Fibroblast of skin of left quadriceps (primary cell): ENCODE results near the gene P2RY1.
"Not testable (repeated sequence)": the region's sequence is repeated elsewhere in the genome, so short reads cannot be mapped to it uniquely, and the experiment has no call there.

Experiments used
- DNase-seq, 2 experiments: peaks; one replicate each; pipeline ENCODE4 v3.0.0-alpha.2; 2013; ENCODE audit warnings: low read depth in 2 of 2

Gene P2RY1

GRCh38 chr3:152839511-152839910, 4.6 kb downstream of the P2RY1 start:
- no peak for DNase-seq

DNA sequence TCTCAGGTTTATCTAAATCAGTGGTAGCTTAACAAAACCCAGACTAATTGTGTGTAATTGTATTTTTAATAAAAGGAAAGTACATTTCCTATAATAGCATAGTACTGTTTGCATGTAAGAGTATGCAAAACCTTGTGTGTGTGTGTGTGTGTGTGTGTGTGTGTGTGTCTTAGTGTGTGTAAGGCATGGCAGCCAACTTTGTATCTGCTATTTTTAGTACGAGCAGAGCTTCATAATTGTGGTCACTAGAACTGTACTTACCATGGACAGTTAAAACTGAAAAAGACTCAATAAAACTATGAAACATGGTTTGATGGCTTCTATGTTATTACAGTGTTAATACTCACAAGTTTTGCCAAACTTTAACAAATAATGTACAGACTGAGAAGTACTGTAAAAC, 6.2 kb downstream of the P2RY1 start:
- DNase-seq, result no peak

- no peak for DNase-seq
Measured at GRCh38 chr3:152842413-152842812, 7.5 kb downstream of the P2RY1 start.

DNA sequence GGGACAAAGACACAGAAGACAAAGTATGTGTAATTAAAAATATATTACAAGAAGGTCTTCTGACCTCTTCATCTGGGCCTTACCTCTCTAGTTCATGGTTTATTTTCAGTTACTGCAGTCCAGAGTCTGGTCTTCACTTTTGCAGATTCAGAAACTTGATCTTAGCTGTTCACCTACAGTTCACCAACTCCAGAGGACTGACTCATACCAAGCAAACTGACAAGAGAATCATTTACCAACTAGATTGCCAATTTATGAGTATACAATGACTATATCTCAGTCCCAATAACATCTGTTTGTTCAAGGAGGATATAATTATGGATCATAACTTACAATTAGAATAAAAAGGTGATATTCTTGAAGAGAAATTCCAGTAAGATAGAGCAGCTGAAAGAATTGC, 9.0 kb downstream of the P2RY1 start:
- DNase-seq, result no peak

GRCh38 chr3:152846572-152847202, 11.8 kb downstream of the P2RY1 start:
- DNase-seq, result not testable (repeated sequence)

DNA sequence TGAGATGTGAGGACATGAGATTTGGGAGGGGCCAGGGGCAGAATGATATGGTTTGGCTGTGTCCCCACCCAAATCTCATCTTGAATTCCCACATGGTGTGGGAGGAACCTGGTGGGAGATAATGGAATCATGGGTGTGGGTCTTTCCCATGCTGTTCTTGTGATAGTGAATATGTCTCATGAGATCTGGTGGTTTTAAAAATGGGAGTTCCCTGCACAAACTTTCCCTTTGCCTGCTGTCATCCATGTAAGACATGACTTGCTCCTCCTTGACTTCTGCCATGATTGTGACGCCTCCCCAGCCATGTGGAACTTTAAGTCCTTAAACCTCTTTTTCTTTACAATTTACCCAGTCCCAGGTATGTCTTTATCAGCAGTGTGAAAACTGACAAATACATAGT, 12.7 kb downstream of the P2RY1 start:
- DNase-seq, result not testable (repeated sequence)

DNA sequence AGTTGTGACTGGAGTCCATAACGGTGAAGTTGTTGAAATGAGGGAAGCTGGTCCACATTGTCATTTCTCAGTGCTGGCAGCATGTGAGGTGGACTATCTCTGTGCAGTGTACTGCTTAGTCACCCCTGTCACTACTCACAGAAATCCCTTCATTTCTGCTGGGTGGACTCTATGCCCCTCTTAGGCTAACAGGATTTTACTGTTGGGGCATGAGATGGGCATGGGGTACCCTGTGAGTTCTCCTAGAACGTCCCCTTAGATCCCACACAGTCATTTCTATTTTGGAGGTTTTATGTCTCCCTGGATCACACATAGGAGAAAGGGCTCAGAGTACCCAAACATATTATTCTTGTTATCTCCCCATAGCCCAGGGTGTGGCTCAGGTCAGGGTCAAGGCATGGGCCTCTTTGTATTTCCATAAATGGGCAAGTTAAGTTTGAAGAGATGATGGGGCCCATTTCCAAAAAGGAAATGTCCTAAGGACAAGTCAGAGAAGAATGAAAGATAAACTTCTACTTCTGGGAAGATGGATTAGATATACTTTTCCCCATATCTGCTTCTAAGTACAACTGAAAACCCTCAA, 15.2 kb downstream of the P2RY1 start:
- no peak for DNase-seq

GRCh38 chr3:152853196-152853595, 18.3 kb downstream of the P2RY1 start:
- peak in 1 of 2 experiments; percentile 4 for DNase-seq

GRCh38 chr3:152857082-152857481, 22.2 kb downstream of the P2RY1 start:
- no peak for DNase-seq

GRCh38 chr3:152858170-152858800, 23.4 kb downstream of the P2RY1 start:
- no peak for DNase-seq

DNA sequence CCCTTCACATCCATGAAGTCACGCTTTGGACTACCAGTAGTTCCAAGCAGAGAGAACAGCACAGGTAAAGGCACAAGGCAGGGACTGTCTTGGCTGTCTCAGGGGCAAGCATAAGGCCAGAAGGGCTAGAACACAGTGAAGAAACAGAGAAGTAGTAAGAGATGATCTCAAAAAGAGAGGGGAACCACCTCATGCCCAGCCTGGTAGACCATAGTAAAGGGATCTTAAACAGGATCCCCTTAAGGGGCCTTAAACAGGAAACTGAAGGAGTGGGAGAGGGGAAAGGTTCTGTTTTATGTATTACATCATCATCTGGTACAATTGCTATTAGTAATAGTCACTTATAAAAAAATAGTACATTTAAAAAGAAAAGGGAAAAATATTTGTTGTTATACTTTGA, 25.8 kb downstream of the P2RY1 start:
- no peak for DNase-seq

DNA sequence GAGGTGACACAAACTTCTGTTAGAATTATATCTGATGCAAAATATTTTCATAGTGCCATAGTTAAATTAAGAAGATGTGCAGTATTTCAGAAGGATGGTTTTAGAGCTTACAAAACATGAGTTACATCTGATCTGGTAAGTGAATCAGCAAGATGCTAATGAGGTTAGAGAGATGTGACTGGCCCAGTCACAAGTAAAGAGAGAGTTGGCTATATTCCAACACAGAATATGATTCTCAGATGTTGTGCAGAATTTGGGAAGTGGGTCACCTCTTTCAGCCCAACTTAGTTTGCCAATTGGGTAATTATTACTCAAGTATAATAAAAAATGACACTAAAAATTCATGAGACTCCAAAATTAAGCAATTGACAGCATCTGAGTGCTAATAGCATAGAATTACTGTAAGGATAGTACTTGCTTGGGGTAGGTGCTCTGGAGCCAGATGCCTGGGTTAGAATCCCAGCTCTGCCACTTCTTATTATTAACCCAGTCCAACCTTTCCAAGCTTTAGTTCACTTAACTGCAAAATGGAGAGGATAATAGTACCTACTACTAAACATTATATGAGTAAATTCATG, 30.8 kb downstream of the P2RY1 start:
- DNase-seq, result no peak

DNA sequence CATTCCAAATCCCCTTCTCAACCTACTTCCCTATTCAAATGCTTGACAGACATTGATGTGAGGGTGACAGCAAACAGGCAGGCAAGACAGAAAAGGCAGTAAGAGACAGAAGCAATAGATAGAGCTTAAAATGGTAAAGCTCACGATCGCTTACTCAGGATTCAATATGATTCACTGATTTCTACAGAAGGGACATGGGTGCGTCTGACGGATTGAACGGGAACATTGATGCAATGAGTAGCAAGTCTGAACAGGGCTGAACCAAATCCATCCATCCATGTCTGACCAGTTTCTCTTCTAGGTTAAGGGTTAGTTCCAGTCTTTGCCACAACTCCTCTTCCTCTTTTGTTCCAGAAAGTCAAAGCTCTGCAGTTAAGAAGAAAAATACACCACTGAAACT, 35.1 kb downstream of the P2RY1 start:
- no peak for DNase-seq

GRCh38 chr3:152873314-152873713, 38.4 kb downstream of the P2RY1 start:
- DNase-seq, result not testable (repeated sequence)

DNA sequence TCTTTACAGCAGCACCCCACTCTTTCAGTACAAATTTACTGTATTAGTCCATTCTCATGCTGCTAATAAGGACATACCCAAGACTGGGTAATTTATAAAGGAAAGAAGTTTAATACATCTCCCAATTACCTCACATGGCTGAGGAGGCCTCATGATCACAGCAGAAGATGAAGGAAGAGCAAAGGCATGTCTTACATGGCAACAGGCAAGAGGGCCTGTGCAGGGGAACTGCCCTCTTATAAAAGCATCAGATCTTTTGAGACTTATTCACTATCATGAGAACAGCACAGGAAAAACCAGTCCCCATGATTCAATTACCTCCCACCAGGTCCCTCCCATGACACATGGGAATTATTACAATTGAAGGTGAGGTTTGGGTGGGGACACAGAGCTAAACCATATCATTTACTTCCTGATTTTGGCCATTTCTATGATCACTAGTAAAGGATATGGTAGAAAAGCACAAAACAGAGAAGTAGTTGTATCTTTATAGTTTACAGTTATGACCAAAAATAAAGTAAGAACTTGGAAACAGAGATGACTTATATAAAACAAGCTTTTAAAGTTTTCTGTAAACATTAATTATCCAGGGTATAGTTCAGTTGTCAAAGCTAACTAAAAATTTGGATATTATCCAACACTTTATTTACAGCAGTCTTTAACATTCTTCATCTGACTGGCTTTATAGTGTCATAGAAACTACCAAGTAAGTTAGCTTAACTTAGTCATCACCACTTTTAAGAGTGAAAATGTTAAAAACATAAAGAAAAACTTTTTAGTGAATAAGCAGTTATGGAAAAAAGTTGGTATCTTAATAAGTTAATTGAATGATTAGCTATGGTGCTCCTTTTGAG, 40.2 kb downstream of the P2RY1 start:
- no peak for DNase-seq

DNA sequence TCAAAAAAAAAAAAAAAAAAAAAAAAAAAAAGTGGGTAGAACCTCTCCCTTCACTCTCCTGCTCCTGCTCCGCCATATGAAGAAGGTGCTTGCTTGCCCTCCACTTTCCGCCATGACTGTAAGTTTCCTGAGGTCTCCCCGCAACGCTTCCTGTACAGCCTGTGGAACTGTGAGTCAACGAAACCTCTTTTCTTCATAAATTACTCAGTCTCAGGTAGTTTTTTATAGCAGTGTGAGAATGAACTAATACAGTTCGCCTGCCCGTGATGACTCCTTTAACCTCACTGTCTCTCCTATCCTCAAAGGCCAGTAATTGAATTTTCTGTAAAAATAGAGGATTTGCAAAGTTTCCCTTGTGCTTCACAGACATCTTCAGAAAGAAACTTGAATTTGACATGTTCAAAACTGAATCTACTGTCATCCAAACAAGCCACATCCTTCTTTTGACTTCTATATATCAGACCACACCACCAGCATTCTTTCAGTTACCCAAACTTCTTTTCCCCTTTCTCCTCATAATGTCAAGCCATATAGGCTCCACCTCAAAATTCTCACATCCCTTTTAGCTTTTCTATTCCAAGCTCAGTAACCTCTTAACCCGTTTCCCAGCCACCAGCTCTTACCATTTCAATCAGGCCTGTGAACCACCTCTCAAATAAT, 44.3 kb downstream of the P2RY1 start:
- DNase-seq, result no peak

GRCh38 chr3:152879790-152880174, 44.9 kb downstream of the P2RY1 start:
- DNase-seq, result no peak

GRCh38 chr3:152885076-152885475, 50.1 kb downstream of the P2RY1 start:
- no peak for DNase-seq
